ENCODE data around the gene RPA3.
A peak's percentile ranks its signal among the peaks of the same experiment; 100 is the strongest.

The RPA3 gene

DNA sequence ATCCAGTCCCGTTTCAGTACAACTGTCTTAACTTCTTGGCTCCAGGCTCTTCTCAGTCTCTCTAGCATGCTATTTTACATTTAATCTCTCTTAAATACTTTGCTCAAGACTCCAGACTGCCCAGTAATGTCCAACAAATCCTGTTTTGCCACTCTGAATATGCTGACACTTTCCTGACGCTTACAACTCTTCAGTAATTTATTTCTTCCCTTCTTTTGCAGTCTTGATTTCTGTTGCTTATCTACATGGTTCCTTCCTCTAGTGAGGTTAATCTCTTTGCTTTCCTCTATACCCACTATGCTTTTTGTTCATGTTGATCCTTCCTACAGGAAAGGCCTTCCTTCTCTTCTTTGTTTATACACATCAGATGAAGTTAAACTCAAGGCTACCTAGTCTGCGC, 54.1 kb downstream of the RPA3 start:
- TF ChIP-seq TCF12 (IDR thresholded peaks at IDR 0.05; ENCODE audit: low read depth) (no peak), CREB1 (IDR thresholded peaks at IDR 0.05; ENCODE audit: low read depth) (no peak), TEAD4 (IDR thresholded peaks at IDR 0.05) (no peak), EGR1 (IDR thresholded peaks at IDR 0.05) (no peak), FOXM1 (IDR thresholded peaks at IDR 0.05; ENCODE audit: borderline replicate concordance, low read depth) (no peak), EP300 (IDR thresholded peaks at IDR 0.05; ENCODE audit: borderline replicate concordance) (no peak), RAD21 (IDR thresholded peaks at IDR 0.05; ENCODE audit: low read depth) (no peak), YY1 (IDR thresholded peaks at IDR 0.05; ENCODE audit: low read depth) (no peak), CEBPB (IDR thresholded peaks at IDR 0.05) (no peak), NFIC (IDR thresholded peaks at IDR 0.05) (no peak), ZBTB7A (IDR thresholded peaks at IDR 0.05; ENCODE audit: low read depth) (no peak)
- TF ChIP-seq, protein P1, sequence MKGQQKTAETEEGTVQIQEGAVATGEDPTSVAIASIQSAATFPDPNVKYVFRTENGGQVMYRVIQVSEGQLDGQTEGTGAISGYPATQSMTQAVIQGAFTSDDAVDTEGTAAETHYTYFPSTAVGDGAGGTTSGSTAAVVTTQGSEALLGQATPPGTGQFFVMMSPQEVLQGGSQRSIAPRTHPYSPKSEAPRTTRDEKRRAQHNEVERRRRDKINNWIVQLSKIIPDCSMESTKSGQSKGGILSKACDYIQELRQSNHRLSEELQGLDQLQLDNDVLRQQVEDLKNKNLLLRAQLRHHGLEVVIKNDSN (IDR thresholded peaks at IDR 0.05), result no peak
- TF ChIP-seq, protein P2, sequence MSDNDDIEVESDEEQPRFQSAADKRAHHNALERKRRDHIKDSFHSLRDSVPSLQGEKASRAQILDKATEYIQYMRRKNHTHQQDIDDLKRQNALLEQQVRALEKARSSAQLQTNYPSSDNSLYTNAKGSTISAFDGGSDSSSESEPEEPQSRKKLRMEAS (IDR thresholded peaks at IDR 0.05), result no peak
- TF ChIP-seq, protein P3, sequence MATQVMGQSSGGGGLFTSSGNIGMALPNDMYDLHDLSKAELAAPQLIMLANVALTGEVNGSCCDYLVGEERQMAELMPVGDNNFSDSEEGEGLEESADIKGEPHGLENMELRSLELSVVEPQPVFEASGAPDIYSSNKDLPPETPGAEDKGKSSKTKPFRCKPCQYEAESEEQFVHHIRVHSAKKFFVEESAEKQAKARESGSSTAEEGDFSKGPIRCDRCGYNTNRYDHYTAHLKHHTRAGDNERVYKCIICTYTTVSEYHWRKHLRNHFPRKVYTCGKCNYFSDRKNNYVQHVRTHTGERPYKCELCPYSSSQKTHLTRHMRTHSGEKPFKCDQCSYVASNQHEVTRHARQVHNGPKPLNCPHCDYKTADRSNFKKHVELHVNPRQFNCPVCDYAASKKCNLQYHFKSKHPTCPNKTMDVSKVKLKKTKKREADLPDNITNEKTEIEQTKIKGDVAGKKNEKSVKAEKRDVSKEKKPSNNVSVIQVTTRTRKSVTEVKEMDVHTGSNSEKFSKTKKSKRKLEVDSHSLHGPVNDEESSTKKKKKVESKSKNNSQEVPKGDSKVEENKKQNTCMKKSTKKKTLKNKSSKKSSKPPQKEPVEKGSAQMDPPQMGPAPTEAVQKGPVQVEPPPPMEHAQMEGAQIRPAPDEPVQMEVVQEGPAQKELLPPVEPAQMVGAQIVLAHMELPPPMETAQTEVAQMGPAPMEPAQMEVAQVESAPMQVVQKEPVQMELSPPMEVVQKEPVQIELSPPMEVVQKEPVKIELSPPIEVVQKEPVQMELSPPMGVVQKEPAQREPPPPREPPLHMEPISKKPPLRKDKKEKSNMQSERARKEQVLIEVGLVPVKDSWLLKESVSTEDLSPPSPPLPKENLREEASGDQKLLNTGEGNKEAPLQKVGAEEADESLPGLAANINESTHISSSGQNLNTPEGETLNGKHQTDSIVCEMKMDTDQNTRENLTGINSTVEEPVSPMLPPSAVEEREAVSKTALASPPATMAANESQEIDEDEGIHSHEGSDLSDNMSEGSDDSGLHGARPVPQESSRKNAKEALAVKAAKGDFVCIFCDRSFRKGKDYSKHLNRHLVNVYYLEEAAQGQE (IDR thresholded peaks at IDR 0.05; ENCODE audit: low read depth), result no peak

DNA sequence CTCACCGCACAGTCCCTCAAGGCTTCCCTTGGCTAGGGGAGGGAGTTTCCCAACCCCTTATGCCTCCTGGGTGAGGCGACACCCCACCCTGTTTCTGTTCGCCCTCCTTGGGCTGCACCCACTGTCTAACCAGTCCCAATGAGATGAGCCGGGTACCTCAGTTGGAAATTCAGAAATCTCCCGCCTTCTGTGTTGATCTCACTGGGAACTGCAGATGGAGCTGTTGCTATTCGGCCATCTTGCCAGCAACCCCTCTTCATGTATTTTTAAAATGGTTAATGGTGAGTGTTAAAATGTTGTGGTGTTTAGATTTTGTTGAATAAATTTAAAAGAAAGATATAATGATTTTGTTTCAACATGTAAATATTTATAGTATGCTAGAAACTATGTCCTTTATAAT, 55.9 kb downstream of the RPA3 start:
- TF ChIP-seq, protein P3 (IDR thresholded peaks at IDR 0.05; ENCODE audit: low read depth), result no peak
- peak; percentile 21; the same call in 1 of the 2 replicates for TF ChIP-seq RAD21 (IDR thresholded peaks at IDR 0.05; ENCODE audit: low read depth)
- no peak for TF ChIP-seq EP300 (IDR thresholded peaks at IDR 0.05; ENCODE audit: borderline replicate concordance)

DNA sequence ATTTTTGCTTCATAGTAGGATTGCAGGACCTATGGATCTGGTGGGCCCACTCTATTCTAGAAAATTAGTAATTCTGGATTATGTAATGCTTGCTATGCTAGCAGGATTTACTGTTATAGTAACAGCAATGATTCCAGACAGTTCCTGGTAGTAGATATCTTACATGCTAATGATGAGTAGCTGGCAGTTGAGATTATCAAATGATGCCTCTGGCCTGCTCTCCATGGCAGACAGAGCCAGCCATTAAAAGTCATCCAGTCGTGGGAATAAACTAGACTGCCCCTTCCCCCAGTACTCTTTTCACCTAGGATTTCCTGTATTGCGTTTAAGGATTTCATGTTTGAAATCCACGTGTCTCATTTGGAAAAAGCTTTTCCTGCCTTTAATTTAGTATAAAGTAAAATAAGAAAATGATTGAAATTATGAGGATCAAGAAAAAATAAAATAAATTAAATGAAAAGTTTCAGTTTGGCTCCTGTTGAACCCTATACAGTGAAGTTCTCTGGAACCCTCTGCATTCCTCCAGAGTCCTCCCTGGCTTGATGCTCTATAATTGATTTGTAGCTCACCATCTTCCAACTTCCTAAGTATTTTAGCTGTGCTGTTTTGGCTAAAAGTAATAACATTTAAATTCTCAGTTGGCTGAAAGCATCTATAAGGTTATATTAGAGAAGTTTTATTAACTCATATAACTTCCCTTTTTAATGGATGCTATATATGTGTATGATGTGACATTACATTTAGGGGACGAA, 63.3 kb downstream of the RPA3 start:
- TF ChIP-seq, protein P2 (IDR thresholded peaks at IDR 0.05), result no peak
- TF ChIP-seq CEBPB (IDR thresholded peaks at IDR 0.05), result no peak
- TF ChIP-seq TEAD4 (IDR thresholded peaks at IDR 0.05), result no peak
- no peak for TF ChIP-seq RAD21 (IDR thresholded peaks at IDR 0.05; ENCODE audit: low read depth)
- TF ChIP-seq, protein P3 (IDR thresholded peaks at IDR 0.05; ENCODE audit: low read depth), result no peak
- no peak for TF ChIP-seq FOXM1 (IDR thresholded peaks at IDR 0.05; ENCODE audit: borderline replicate concordance, low read depth)
- TF ChIP-seq TAF1 (IDR thresholded peaks at IDR 0.05; ENCODE audit: low read depth), result no peak
- TF ChIP-seq ZBTB7A (IDR thresholded peaks at IDR 0.05; ENCODE audit: low read depth), result no peak
- no peak for TF ChIP-seq YY1 (IDR thresholded peaks at IDR 0.05; ENCODE audit: low read depth)
- no peak for TF ChIP-seq EGR1 (IDR thresholded peaks at IDR 0.05)
- no peak for TF ChIP-seq NFIC (IDR thresholded peaks at IDR 0.05)
- TF ChIP-seq CREB1 (IDR thresholded peaks at IDR 0.05; ENCODE audit: low read depth), result no peak
- TF ChIP-seq TCF12 (IDR thresholded peaks at IDR 0.05; ENCODE audit: low read depth), result no peak
- TF ChIP-seq, protein P1 (IDR thresholded peaks at IDR 0.05), result no peak
- TF ChIP-seq EP300 (IDR thresholded peaks at IDR 0.05; ENCODE audit: borderline replicate concordance), result no peak

DNA sequence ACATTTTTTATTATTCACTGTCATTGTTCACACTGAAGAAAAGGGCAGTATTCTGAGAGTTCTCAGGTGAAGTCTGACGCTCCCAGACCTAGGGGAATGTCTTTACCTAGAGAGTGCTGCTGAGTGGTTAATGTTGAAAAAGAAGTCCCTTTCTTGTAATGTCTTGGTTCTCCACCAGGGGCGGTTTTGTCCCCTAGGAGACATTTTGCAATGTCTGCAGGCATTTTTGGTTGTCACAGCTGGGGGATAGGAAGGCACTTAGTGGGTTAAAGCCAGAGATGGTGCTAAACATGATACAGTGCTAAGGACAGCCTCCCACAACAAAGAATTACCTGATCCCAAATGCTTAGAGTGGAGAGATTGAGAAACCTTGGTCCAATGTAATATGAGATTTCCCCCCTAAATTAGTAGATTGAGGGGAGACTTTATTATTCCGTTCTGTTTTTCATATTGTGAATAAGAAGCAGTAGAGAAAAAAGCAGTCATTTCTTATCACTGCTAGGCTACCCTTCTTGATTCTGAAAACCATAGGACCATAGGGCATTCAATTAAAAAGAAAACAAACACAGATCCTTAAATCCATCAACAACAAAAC, 64.7 kb downstream of the RPA3 start:
- TF ChIP-seq CREB1 (IDR thresholded peaks at IDR 0.05; ENCODE audit: low read depth) (no peak), RAD21 (IDR thresholded peaks at IDR 0.05; ENCODE audit: low read depth) (no peak), TCF12 (IDR thresholded peaks at IDR 0.05; ENCODE audit: low read depth) (no peak), ZBTB7A (IDR thresholded peaks at IDR 0.05; ENCODE audit: low read depth) (no peak), TAF1 (IDR thresholded peaks at IDR 0.05; ENCODE audit: low read depth) (no peak), EGR1 (IDR thresholded peaks at IDR 0.05) (no peak), EP300 (IDR thresholded peaks at IDR 0.05; ENCODE audit: borderline replicate concordance) (no peak), NFIC (IDR thresholded peaks at IDR 0.05) (no peak), FOXM1 (IDR thresholded peaks at IDR 0.05; ENCODE audit: borderline replicate concordance, low read depth) (no peak)
- TF ChIP-seq, protein P2 (IDR thresholded peaks at IDR 0.05), result no peak

Data from Ishikawa (cell line).